IPS-15b (cell line): ENCODE results near the gene POLE.
A peak's percentile ranks its signal among the peaks of the same experiment; 100 is the strongest.

ENCODE experiments used
- H3K27me3 ChIP-seq: one replicate; pipeline ENCODE4 v1.6.1; 2013; ENCODE audit warnings: low read length; ENCODE audit not compliant: control insufficient read depth, insufficient read depth
- H3K36me3 ChIP-seq: one replicate; pipeline ENCODE4 v1.6.1; 2013; ENCODE audit warnings: low read length; ENCODE audit not compliant: control insufficient read depth, insufficient read depth
- H3K4me1 ChIP-seq: one replicate; pipeline ENCODE4 v1.6.1; 2013; ENCODE audit warnings: mild to moderate bottlenecking, low read length; ENCODE audit not compliant: control insufficient read depth, insufficient read depth
- H3K4me3 ChIP-seq: one replicate; pipeline ENCODE4 v1.5.1; 2013; ENCODE audit warnings: low read depth, low read length
- H3K9ac ChIP-seq: one replicate; pipeline ENCODE4 v1.6.1; 2013; ENCODE audit warnings: low read depth, mild to moderate bottlenecking, low read length
- H3K9me3 ChIP-seq: one replicate; pipeline ENCODE4 v1.6.1; 2013; ENCODE audit warnings: mild to moderate bottlenecking, low read length; ENCODE audit not compliant: control insufficient read depth, insufficient read depth

Gene POLE

GRCh38 chr12:132591107-132591935, 95.8 kb downstream of the POLE start:
- H3K36me3 ChIP-seq = no peaks in the 10 kb centered on the region

GRCh38 chr12:132588821-132589669, 98.1 kb downstream of the POLE start:
- H3K4me3 ChIP-seq = no peak overlapping the region
- H3K36me3 ChIP-seq = no peaks in the 10 kb centered on the region
- no peaks in the 10 kb centered on the region for H3K4me1 ChIP-seq
- H3K27me3 ChIP-seq = peaks cover 77% of the 10 kb centered on the region
- no peak overlapping the region for H3K9ac ChIP-seq
- no peaks in the 10 kb centered on the region for H3K9me3 ChIP-seq

More at GRCh38 chr12:132591107-132591935, 95.8 kb downstream of the POLE start:
- Histone ChIP-seq H3K27me3 (peaks cover 75% of the 10 kb centered on the region), H3K4me3 (no peak overlapping the region), H3K4me1 (no peaks in the 10 kb centered on the region), H3K9me3 (no peaks in the 10 kb centered on the region), H3K9ac (no peak overlapping the region)

GRCh38 chr12:132588319-132588718, 98.8 kb downstream of the POLE start:
- H3K27me3 ChIP-seq = peaks cover 74% of the 10 kb centered on the region
- no peaks in the 10 kb centered on the region for H3K36me3 ChIP-seq

GRCh38 chr12:132587781-132588180, 99.4 kb downstream of the POLE start:
- Histone ChIP-seq H3K9ac (no peak overlapping the region), H3K9me3 (no peaks in the 10 kb centered on the region), H3K4me3 (no peak overlapping the region), H3K4me1 (no peaks in the 10 kb centered on the region), H3K36me3 (no peaks in the 10 kb centered on the region), H3K27me3 (peaks cover 70% of the 10 kb centered on the region)

More at GRCh38 chr12:132588319-132588718, 98.8 kb downstream of the POLE start:
- Histone ChIP-seq H3K4me3 (no peak overlapping the region), H3K9me3 (no peaks in the 10 kb centered on the region), H3K9ac (no peak overlapping the region), H3K4me1 (no peaks in the 10 kb centered on the region)

- H3K9ac ChIP-seq = no peak overlapping the region
- H3K9me3 ChIP-seq = no peaks in the 10 kb centered on the region
- H3K4me1 ChIP-seq = no peaks in the 10 kb centered on the region
- H3K27me3 ChIP-seq = peaks cover 65% of the 10 kb centered on the region
- H3K4me3 ChIP-seq = no peak overlapping the region
- no peaks in the 10 kb centered on the region for H3K36me3 ChIP-seq
These were observed 100.2 kb downstream of the POLE start for GRCh38 chr12:132586929-132587328.

- Histone ChIP-seq H3K27me3 (peaks cover 55% of the 10 kb centered on the region), H3K4me3 (no peak overlapping the region), H3K9me3 (no peaks in the 10 kb centered on the region), H3K36me3 (no peaks in the 10 kb centered on the region), H3K4me1 (no peaks in the 10 kb centered on the region), H3K9ac (no peak overlapping the region)
These were observed 102.0 kb downstream of the POLE start for GRCh38 chr12:132585177-132585576.

- Histone ChIP-seq H3K4me1 (no peaks in the 10 kb centered on the region), H3K4me3 (no peak overlapping the region), H3K9ac (no peak overlapping the region), H3K36me3 (no peaks in the 10 kb centered on the region), H3K27me3 (peaks cover 50% of the 10 kb centered on the region), H3K9me3 (no peaks in the 10 kb centered on the region)
These were observed 102.7 kb downstream of the POLE start for GRCh38 chr12:132584429-132584828.

- no peak overlapping the region for H3K9ac ChIP-seq
- peaks cover 46% of the 10 kb centered on the region for H3K27me3 ChIP-seq
- H3K9me3 ChIP-seq = no peaks in the 10 kb centered on the region
- H3K36me3 ChIP-seq = no peaks in the 10 kb centered on the region
- no peaks in the 10 kb centered on the region for H3K4me1 ChIP-seq
- peak overlapping the region; percentile 26 for H3K4me3 ChIP-seq
These were observed 103.4 kb downstream of the POLE start for GRCh38 chr12:132583736-132584135.

- H3K27me3 ChIP-seq = peaks cover 42% of the 10 kb centered on the region
- H3K36me3 ChIP-seq = peaks cover 2% of the 10 kb centered on the region
These were observed 103.8 kb downstream of the POLE start for GRCh38 chr12:132583411-132583710.

GRCh38 chr12:132582582-132583410, 104.3 kb downstream of the POLE start:
- H3K27me3 ChIP-seq = peaks cover 38% of the 10 kb centered on the region
- peak overlapping the region; percentile 46 for H3K4me3 ChIP-seq
- peaks cover 5% of the 10 kb centered on the region for H3K36me3 ChIP-seq
- H3K9ac ChIP-seq = no peak overlapping the region
- no peaks in the 10 kb centered on the region for H3K4me1 ChIP-seq
- no peaks in the 10 kb centered on the region for H3K9me3 ChIP-seq

More at GRCh38 chr12:132583411-132583710, 103.8 kb downstream of the POLE start:
- H3K4me1 ChIP-seq = no peaks in the 10 kb centered on the region
- H3K9me3 ChIP-seq = no peaks in the 10 kb centered on the region
- H3K9ac ChIP-seq = no peak overlapping the region
- peak overlapping the region; percentile 26 for H3K4me3 ChIP-seq

- peak overlapping the region; percentile 46 for H3K4me3 ChIP-seq
- H3K9me3 ChIP-seq = no peaks in the 10 kb centered on the region
- H3K36me3 ChIP-seq = peaks cover 10% of the 10 kb centered on the region
- H3K27me3 ChIP-seq = peaks cover 34% of the 10 kb centered on the region
- no peaks in the 10 kb centered on the region for H3K4me1 ChIP-seq
- H3K9ac ChIP-seq = no peak overlapping the region
These were observed 105.1 kb downstream of the POLE start for GRCh38 chr12:132582058-132582420.
